Kidney epithelial cell (primary cell): ENCODE measurements around the gene KRTAP10-5. TPM values are rescaled to one million over a fixed set of nuclear protein-coding genes. Genes with fewer than 3 reads are reported as not detected.

ENCODE experiments used
- DNase-seq: peaks from one replicate; pipeline ENCODE4 v3.0.0-alpha.2; 2010; ENCODE audit warnings: low read depth
- H3K27me3 ChIP-seq: 2 replicates; pipeline ENCODE4 v1.6.0; 2011; ENCODE audit warnings: low read length; ENCODE audit not compliant: control insufficient read depth, insufficient read depth
- H3K36me3 ChIP-seq: 2 replicates; pipeline ENCODE4 v1.5.1; 2011; ENCODE audit warnings: low read length; ENCODE audit not compliant: control insufficient read depth, insufficient read depth
- H3K4me3 ChIP-seq: 2 replicates; pipeline ENCODE4 v1.5.1; 2011; ENCODE audit warnings: low read depth, mild to moderate bottlenecking, control low read depth, low read length
- CTCF ChIP-seq: IDR thresholded peaks from 2 replicates; pipeline ENCODE4 v1.5.1; 2011; ENCODE audit warnings: mild to moderate bottlenecking, moderate library complexity, low read length, control low read depth, inconsistent platforms; ENCODE audit not compliant: insufficient read depth, poor library complexity, severe bottlenecking
- total RNA-seq: library from RNA; depleted of rRNA; stranded (reverse); fragments of >200 nt; gene quantifications from 2 replicates; pipeline ENCODE4 v1.2.3, GENCODE V29; 2015

Gene KRTAP10-5
- total RNA-seq, 1 donor from 2014 or later = not detected

DNA sequence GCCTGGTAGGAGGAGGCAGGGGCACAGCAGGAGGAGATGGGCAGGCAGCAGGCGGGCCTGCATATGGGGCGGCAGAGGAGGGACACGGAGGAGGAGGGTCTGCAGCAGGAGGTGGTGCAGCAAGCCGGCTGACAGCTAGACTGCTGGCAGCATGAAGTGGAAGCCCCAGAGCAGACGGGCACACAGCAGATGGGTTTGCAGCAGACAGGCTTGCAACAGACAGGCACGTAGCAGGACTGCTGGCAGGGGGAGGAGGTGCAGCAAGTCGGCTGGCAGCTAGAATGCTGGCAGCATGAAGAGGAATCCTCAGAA lies 615 bp downstream of the KRTAP10-5 start:
- H3K4me3 ChIP-seq = no peak overlapping the region
- H3K27me3 ChIP-seq = no peaks in the 10 kb centered on the region
- TF ChIP-seq CTCF = no peak
- no peak for DNase-seq
- H3K36me3 ChIP-seq = no peaks in the 10 kb centered on the region

DNA sequence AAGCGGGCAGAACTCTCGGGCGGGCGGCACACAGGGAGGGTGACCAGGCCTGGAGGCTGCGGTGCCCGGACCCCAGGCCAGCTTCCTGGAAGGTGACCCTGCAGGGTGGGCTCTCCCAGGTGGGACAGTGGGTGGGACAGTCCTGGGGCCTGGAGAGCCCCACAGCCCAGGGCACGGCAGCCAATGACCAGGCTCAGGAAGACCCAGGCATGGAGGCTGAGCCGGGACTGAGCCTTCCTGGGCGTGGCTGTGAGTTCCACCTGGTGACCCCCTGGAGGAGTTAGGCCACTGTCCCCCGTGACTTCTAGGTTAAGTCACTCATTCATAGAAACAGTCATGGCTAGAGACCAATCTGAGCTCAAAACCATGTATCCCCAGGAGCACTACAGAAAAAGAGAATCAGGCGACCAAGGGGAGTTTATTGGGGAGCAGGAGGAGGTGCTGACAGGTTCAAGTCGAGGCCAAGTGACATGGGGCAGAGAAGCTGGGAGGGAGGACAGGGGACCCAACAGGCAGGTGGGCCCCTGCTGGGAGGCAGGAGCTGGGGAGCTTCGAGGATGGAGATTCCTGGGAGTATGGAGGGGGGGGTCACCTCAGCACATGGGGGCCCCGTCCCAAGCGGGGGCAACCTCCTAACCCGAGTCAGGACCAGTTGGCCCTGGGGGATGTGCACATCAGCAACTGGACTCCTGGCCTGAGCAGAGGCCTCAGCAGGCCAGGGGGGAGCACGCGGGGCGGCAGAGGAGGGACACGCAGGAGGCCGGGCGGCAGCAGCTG lies 1.2 kb downstream of the KRTAP10-5 start:
- Histone ChIP-seq H3K27me3 (no peaks in the 10 kb centered on the region), H3K36me3 (no peaks in the 10 kb centered on the region), H3K4me3 (no peak overlapping the region)
- DNase-seq = no peak
- no peak for TF ChIP-seq CTCF

DNA sequence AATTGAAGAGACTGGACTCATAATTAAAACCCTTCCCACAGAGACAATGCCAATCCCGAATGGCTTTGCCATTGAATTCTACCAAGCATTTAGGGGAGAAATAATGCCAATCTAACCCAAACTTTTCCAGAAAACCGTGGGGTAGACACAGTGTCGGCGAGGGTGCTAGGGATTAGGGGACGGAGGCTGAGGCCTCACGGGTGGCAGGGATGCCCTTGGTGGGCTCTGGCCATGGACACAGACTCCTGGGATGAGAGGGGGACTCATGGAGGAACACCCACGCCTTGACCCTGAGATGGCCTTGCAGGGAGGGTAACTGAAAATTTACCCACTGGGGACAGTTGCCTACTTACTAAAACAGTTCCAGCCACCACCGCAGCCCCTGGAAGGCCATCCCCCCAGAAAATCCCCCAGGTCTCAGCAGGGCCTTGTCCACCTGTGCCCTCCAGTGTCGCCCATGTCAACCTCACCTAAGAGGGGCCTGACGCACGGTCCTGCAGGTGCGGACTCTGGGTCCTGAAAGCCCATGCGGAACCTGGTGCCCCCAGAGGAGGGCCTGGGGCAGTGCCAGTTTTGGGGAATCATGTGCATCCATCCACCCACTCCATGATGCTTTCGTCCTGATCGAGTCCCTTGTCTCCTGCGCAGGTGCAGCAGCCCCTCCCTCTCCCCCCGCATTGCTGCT lies 1.9 kb downstream of the KRTAP10-5 start:
- Histone ChIP-seq H3K27me3 (no peaks in the 10 kb centered on the region), H3K36me3 (no peaks in the 10 kb centered on the region), H3K4me3 (no peak overlapping the region)
- TF ChIP-seq CTCF = no peak
- no peak for DNase-seq

- Histone ChIP-seq H3K27me3 (no peaks in the 10 kb centered on the region), H3K36me3 (no peaks in the 10 kb centered on the region), H3K4me3 (no peak overlapping the region)
- no peak for TF ChIP-seq CTCF
- DNase-seq = no peak
Observed at GRCh38 chr21:44576025-44576420, 4.4 kb downstream of the KRTAP10-5 start.

DNA sequence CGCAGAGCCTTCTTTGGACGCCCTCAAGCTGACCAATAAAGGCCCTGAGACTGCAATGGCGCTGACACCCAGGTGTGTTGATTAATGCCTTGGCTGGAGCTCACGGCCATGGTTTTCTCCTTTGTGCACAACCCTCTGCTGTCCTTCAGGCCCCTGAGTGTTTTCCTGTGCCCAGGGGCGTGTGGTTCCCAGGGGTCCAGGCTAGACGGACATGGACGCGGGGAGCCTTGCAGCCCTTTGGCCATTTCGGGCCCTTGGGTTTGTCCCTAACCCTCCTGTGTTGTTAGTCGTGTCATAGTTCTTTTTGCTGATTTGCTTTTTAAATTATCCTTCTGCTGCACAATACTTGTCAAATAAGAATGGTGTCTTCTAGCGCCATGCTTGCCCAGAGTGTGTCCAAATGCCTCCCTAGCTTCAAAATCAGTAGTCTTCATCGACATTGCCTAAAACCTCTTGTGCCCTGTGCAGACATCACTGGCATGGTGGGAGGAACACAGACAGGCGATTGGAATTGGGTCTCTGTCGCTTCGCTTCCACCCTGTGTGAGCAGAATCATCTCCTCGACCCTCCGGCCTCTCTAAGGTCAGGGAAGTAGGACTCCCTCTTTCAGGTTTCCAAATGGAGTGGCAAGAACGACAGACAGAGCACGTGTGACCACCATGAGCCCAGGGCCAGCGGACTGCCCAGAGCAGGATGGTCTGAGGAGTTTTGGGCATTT lies 4.9 kb downstream of the KRTAP10-5 start:
- no peak for DNase-seq
- no peaks in the 10 kb centered on the region for H3K36me3 ChIP-seq
- no peak overlapping the region for H3K4me3 ChIP-seq
- no peak for TF ChIP-seq CTCF
- H3K27me3 ChIP-seq = no peaks in the 10 kb centered on the region
